ENCODE data around the gene MEX3A.
"Not testable (repeated sequence)": the region's sequence is repeated elsewhere in the genome, so short reads cannot be mapped to it uniquely, and the experiment has no call there.

The MEX3A gene

GRCh38 chr1:156118177-156118868 is 36.1 kb upstream of the MEX3A start:
- no peak for DNase-seq

GRCh38 chr1:156117414-156118176 is 35.3 kb upstream of the MEX3A start:
- DNase-seq = no peak

GRCh38 chr1:156116731-156117130 is 34.5 kb upstream of the MEX3A start:
- not testable (repeated sequence) for DNase-seq

GRCh38 chr1:156115514-156116374 is 33.5 kb upstream of the MEX3A start:
- DNase-seq = no peak

GRCh38 chr1:156114919-156115513 is 32.8 kb upstream of the MEX3A start:
- peak; percentile 34 for DNase-seq

GRCh38 chr1:156114101-156114918 is 32.0 kb upstream of the MEX3A start, which contains the start of gene LMNA:
Gene LMNA, plus strand, starts transcription at chr1:156114711. Its CDS starts 208 bp downstream, at chr1:156114919.
- DNase-seq = peak; percentile 81

GRCh38 chr1:156113282-156113950 is 31.2 kb upstream of the MEX3A start:
- no peak for DNase-seq

GRCh38 chr1:156112276-156113137 is 30.2 kb upstream of the MEX3A start:
- no peak for DNase-seq

- no peak for DNase-seq
Observed at GRCh38 chr1:156111355-156111962, 29.2 kb upstream of the MEX3A start.

GRCh38 chr1:156110252-156110651 is 28.0 kb upstream of the MEX3A start:
- DNase-seq = no peak

GRCh38 chr1:156108664-156109241 is 26.5 kb upstream of the MEX3A start:
- no peak for DNase-seq

- DNase-seq = no peak
Observed at GRCh38 chr1:156108057-156108456, 25.8 kb upstream of the MEX3A start.

- no peak for DNase-seq
Observed at GRCh38 chr1:156106624-156107488, 24.6 kb upstream of the MEX3A start.

GRCh38 chr1:156104861-156105832 is 22.9 kb upstream of the MEX3A start:
- DNase-seq = no peak

- no peak for DNase-seq
Observed at GRCh38 chr1:156104065-156104810, 22.0 kb upstream of the MEX3A start.

GRCh38 chr1:156103521-156103947 is 21.3 kb upstream of the MEX3A start:
- no peak for DNase-seq

Data from activated CD8-positive, alpha-beta memory T cell treated with anti-CD3 and anti-CD28 coated beads, Interleukin-2, amount 50 U/mL, for 4 hours (primary cell).